GM12878 (cell line): ENCODE measurements around the gene LMTK3. TPM values are rescaled to one million over a fixed set of nuclear protein-coding genes. Genes with fewer than 3 reads are reported as not detected.

Experiments used
- ATAC-seq: fragments of 200-7000 bp; cut with Tn5 transposase; 3 replicates; pipeline ENCODE4 v1.9.1; 2020; ENCODE audit warnings: mild to moderate bottlenecking, moderate library complexity
- BruUV-seq: library from RNA; stranded (reverse); fragments of 400-500 nt; replicated peaks from 2 replicates; lab custom pipeline; 2021; lab: Mats Ljungman, UMichigan
- CTCF ChIA-PET: fragments of 300-600 bp; sonication (Branson Sonifier 250); formaldehyde crosslinking; extraction: SDS; loops from one replicate; lab custom pipeline; 2021; ENCODE audit warnings: inconsistent platforms; lab: Yijun Ruan, JAX
- POLR2A ChIA-PET: fragments of 350-600 bp; formaldehyde crosslinking; extraction: SDS; loops from one replicate; lab custom pipeline; 2021; ENCODE audit warnings: inconsistent platforms; lab: Charles Lee
- RAD21 ChIA-PET: fragments of 300-600 bp; sonication (Branson Sonifier 250); formaldehyde crosslinking; loops from one replicate; lab custom pipeline; 2023; ENCODE audit warnings: antibody characterized with exemption; ENCODE audit not compliant: unreplicated experiment; lab: Charles Lee
- SMC1A ChIA-PET: fragments of 300-600 bp; sonication (Branson Sonifier 250); formaldehyde crosslinking; loops from one replicate; lab custom pipeline; 2023; ENCODE audit not compliant: unreplicated experiment, uncharacterized antibody; lab: Charles Lee
- DNase-seq: peaks from one replicate; pipeline ENCODE4 v3.0.0-alpha.2; 2011; ENCODE audit warnings: low read depth, low spot score
- FAIRE-seq: peaks from 3 replicates; lab custom pipeline; 2011; peaks lifted over from hg19 to GRCh38; lab: Jason Lieb, UNC
- H2AFZ ChIP-seq: 2 replicates; pipeline ENCODE4 v1.6.0; 2011; ENCODE audit warnings: low read depth, low read length, control low read depth; ENCODE audit not compliant: control insufficient read depth
- H3K27ac ChIP-seq: 2 replicates; pipeline ENCODE4 v1.5.1; 2011; ENCODE audit warnings: control low read depth; ENCODE audit not compliant: control insufficient read depth, insufficient read depth
- H3K27me3 ChIP-seq, 2 experiments: replicated peaks in 1 of 2; 2 replicates each; pipeline versions ENCODE4 v1.6.0 to v1.6.1; 2011; ENCODE audit warnings: low read length in 1 of 2; ENCODE audit not compliant: control insufficient read depth in 2 of 2, insufficient read depth in 2 of 2
- H3K36me3 ChIP-seq, 2 experiments: 2 replicates each; pipeline ENCODE4 v1.5.1; 2011; ENCODE audit warnings: low read length in 1 of 2; ENCODE audit not compliant: control insufficient read depth in 2 of 2, insufficient read depth in 2 of 2
- H3K4me1 ChIP-seq: 2 replicates; pipeline ENCODE4 v1.6.1; 2011; ENCODE audit warnings: mild to moderate bottlenecking, low read length, moderate library complexity, mixed read lengths; ENCODE audit not compliant: control insufficient read depth, insufficient read depth
- H3K4me2 ChIP-seq: 2 replicates; pipeline ENCODE4 v1.6.0; 2011; ENCODE audit warnings: control low read depth; ENCODE audit not compliant: control insufficient read depth, insufficient read depth
- H3K4me3 ChIP-seq: fragments of 200-600 bp; sonication (generic); 2 replicates; pipeline ENCODE4 v1.5.1; 2016
- H3K79me2 ChIP-seq: 2 replicates; pipeline ENCODE4 v1.6.0; 2011; ENCODE audit warnings: low read length; ENCODE audit not compliant: control insufficient read depth, insufficient read depth
- H3K9ac ChIP-seq: 2 replicates; pipeline ENCODE4 v1.8.0; 2011; ENCODE audit warnings: low read length, control low read depth, mixed read lengths; ENCODE audit not compliant: control insufficient read depth, insufficient read depth
- H3K9me3 ChIP-seq: replicated peaks from 3 replicates; pipeline ENCODE4 v1.5.1; 2011; ENCODE audit warnings: mild to moderate bottlenecking, low read length; ENCODE audit not compliant: control insufficient read depth, insufficient read depth
- H4K20me1 ChIP-seq: 2 replicates; pipeline ENCODE4 v1.6.0; 2011; ENCODE audit not compliant: control insufficient read depth, insufficient read depth
- BCL11A ChIP-seq: IDR thresholded peaks from 2 replicates; pipeline ENCODE4 v1.6.1; 2011; ENCODE audit warnings: low read depth, low read length
- BCLAF1 ChIP-seq: fragments of 450-650 bp; IDR thresholded peaks from 2 replicates; pipeline ENCODE4 v1.6.1; 2017; ENCODE audit warnings: antibody characterized with exemption, mild to moderate bottlenecking, moderate library complexity
- E2F4 ChIP-seq: IDR thresholded peaks from 2 replicates; pipeline ENCODE4 v1.6.1; 2012; ENCODE audit warnings: low read depth, low read length, improper control_type of control experiment
- ESRRA ChIP-seq: IDR thresholded peaks from 2 replicates; pipeline ENCODE4 v1.6.1; 2012; ENCODE audit warnings: mild to moderate bottlenecking, low read length, improper control_type of control experiment
- EZH2 ChIP-seq: IDR thresholded peaks from 2 replicates; pipeline ENCODE4 v1.6.1; 2012; ENCODE audit warnings: low read depth, mild to moderate bottlenecking, control low read depth, inconsistent platforms, low read length, borderline replicate concordance; ENCODE audit not compliant: control insufficient read depth
- MYC ChIP-seq: IDR thresholded peaks from 2 replicates; pipeline ENCODE4 v1.6.1; 2011; ENCODE audit warnings: mild to moderate bottlenecking, low read length, moderate library complexity, inconsistent platforms; ENCODE audit not compliant: insufficient read depth, insufficient replicate concordance, insufficient read length, severe bottlenecking
- PAX8 ChIP-seq: fragments of 450-650 bp; IDR thresholded peaks from 2 replicates; pipeline ENCODE4 v1.6.1; 2017; ENCODE audit warnings: mild to moderate bottlenecking, moderate library complexity
- SP1 ChIP-seq: IDR thresholded peaks from one replicate; pipeline ENCODE4 v1.6.1; 2011; ENCODE audit warnings: low read depth, low read length
- ZBTB4 ChIP-seq: fragments of 450-650 bp; formaldehyde crosslinking; IDR thresholded peaks from 2 replicates; pipeline ENCODE4 v1.4.0; 2022; ENCODE audit warnings: mild to moderate bottlenecking, moderate library complexity
- ZBTB40 ChIP-seq: fragments of 450-650 bp; IDR thresholded peaks from 2 replicates; pipeline ENCODE4 v1.6.1; 2016; ENCODE audit warnings: mild to moderate bottlenecking, moderate library complexity, borderline replicate concordance
- ZNF384 ChIP-seq: IDR thresholded peaks from 2 replicates; pipeline ENCODE4 v1.6.1; 2012; ENCODE audit warnings: low read depth, mild to moderate bottlenecking, low read length, improper control_type of control experiment, borderline replicate concordance
- WGBS: methylation state at CpG from one replicate; pipeline ENCODE4 v1.1.6; 2016; ENCODE audit warnings: low lambda C conversion rate; ENCODE audit not compliant: insufficient replicate concordance, insufficient coverage; ENCODE audit errors: missing lambda C conversion rate; 5-methylcytosine and 5-hydroxymethylcytosine counted together
- in situ Hi-C: fragments of 300-500 bp; cut with MboI; formaldehyde crosslinking; loops from 9 replicates; pipeline ENCODE4 v1.14.3; 2018; ENCODE audit warnings: mixed read lengths
- intact Hi-C: fragments of 100-400 bp; cut with micrococcal nuclease; formaldehyde crosslinking; loops from one replicate; pipeline ENCODE4 v1.14.2; 2022; ENCODE audit not compliant: unreplicated experiment
- polyA plus RNA-seq, 11 experiments: library from polyadenylated mRNA; depleted of rRNA in 4 of 11; unstranded in 6 of 11; stranded (reverse) in 5 of 11; fragments of >200 nt; fragmentation: Nextera tagmentation in 4 of 11; fragmentation: Illumina TruSeq in 1 of 11; extraction: Ambion mirVana in 4 of 11; extraction: Trizol in 1 of 11; gene quantifications; 1 replicate in 1 of 11; 2 replicates in 10 of 11; pipeline versions ENCODE4 v1.2.1 to v1.2.3, GENCODE V29; 2011 to 2016; ENCODE audit warnings: inconsistent platforms in 2 of 11, missing spikeins in 2 of 11, low read depth in 1 of 11
- total RNA-seq, 4 experiments: library from RNA; depleted of rRNA in 3 of 4; stranded (reverse); fragments of >200 nt in 3 of 4; fragmentation: Illumina TruSeq in 1 of 4; extraction: Trizol in 1 of 4; gene quantifications; 2 replicates each; pipeline versions ENCODE4 v1.2.1 to v1.2.3, GENCODE V29; 2013 to 2021

LMTK3 gene
- total and polyA plus RNA-seq, 10 of the 15 experiments (the other 5 are each of a cell fraction or from before 2014, with no cell fraction given): under 0.01 to 0.28 (median 0.04) TPM; not detected in 3

GRCh38 chr19:48441360-48442050 is 70.1 kb downstream of the LMTK3 start:
- Histone ChIP-seq H4K20me1 (no peaks in the 10 kb centered on the region), H3K9me3 (no peaks in the 10 kb centered on the region), H3K4me2 (no peak overlapping the region), H3K9ac (no peak overlapping the region), H3K4me1 (peaks cover 13% of the 10 kb centered on the region), H3K36me3 (no peaks in the 10 kb centered on the region), H3K27me3 (peaks cover 0 to 1% of the 10 kb centered on the region in 2 experiments; a peak in 1 of 4 replicates), H3K79me2 (peaks cover 13% of the 10 kb centered on the region), H3K4me3 (no peak overlapping the region), H2AFZ (no peak overlapping the region), H3K27ac (no peak overlapping the region)
- intact Hi-C loops (no loop called here), in situ Hi-C loops (no loop called here)
- no peak for DNase-seq
- WGBS: 78% methylated on average over 20 of the region's 20 CpGs
- no peak for FAIRE-seq
- ChIA-PET SMC1A (no interaction called here), RAD21 (no interaction called here), CTCF (no interaction called here), POLR2A (interaction anchor here (0.6 kb wide), 1 partner anchor 175 kb away, joined by 3 read pairs; no protein-coding TSS in a partner anchor)
- no TSS peak for BruUV-seq
- ATAC-seq: no peak
- TF ChIP-seq BCL11A (no peak), BCLAF1 (no peak), SP1 (no peak), EZH2 (no peak), E2F4 (no peak), ZBTB40 (no peak), ESRRA (no peak), MYC (no peak), ZBTB4 (CRISPR knock-in tag) (no peak), ZNF384 (no peak), PAX8 (no peak)
